ENCODE measurements around the gene ICAM3.

ICAM3 gene

DNA sequence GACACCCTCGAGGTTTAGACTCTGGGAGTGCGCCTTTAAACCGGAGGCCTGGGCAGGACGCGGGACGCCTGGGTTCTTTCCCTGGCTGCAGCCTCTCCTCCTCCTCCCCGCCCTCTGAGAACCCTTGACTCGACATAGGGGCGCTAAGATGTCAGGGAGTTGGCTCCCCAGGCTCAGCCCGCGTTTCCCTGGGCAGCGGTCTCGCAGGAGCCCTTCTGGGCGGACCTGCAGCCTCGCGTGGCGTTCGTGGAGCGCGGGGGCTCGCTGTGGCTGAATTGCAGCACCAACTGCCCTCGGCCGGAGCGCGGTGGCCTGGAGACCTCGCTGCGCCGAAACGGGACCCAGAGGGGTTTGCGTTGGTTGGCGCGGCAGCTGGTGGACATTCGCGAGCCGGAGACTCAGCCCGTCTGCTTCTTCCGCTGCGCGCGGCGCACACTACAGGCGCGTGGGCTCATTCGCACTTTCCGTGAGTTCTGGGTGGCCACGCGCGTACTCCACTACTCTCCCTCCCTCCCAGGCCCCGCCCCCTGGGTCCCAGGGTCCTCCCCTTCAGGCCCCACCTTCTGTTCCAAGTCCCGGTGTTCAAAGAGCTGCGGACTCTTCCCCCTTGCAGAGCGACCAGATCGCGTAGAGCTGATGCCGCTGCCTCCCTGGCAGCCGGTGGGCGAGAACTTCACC lies 48.4 kb downstream of the ICAM3 start:
- no peak for DNase-seq

DNA sequence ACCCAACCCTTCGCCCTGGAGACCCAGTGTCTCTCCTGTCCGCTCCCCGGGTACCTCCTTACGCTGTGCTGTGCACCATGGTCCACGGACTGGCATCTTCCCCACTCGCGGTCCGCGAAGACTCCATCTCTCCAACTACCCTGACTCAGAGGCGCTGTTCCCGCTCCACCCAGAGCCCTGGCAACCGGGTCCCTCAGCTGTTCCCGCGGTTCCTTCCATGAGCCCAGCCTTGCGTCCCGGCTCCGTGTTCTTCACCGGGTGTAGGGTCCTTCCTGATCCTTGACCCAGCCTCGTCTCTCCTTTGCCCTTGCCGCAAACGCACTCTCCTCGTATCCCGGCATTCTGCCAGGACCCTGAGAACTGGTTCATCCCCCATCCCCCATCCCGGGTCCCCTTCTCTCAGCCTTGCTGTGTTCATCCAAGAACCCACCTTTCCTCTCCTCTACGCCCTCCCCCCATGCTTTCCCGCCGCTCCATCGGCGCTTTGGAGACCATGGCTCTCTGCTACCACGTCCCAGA lies 49.0 kb downstream of the ICAM3 start:
- DNase-seq: no peak

DNA sequence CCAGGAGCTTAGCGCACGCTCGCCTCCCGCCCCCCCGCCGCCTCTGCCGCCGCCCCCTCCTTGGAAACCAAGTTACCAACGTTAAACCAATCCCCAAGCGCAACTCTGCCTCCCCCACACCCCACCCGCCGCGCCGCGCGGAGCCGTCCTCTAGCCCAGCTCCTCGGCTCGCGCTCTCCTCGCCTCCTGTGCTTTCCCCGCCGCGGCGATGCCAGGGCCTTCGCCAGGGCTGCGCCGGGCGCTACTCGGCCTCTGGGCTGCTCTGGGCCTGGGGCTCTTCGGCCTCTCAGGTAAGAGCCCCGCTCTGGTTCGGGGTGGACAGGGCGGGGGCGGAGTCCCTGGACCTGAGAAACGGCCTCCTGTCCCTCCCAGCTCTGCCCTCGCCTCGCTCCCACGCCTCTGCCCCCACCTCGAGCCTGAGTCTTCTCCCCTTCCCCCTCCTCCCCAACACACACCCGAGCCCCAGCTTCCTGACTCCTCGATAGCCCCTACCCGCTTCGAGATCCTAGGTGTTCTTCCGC lies 49.5 kb downstream of the ICAM3 start, which contains the start of gene ICAM5:
ICAM5 (plus strand) TSS at position 117 of the 521 bp plus-strand sequence; CDS start at position 209, 92 bp downstream.
- DNase-seq: no peak

DNA sequence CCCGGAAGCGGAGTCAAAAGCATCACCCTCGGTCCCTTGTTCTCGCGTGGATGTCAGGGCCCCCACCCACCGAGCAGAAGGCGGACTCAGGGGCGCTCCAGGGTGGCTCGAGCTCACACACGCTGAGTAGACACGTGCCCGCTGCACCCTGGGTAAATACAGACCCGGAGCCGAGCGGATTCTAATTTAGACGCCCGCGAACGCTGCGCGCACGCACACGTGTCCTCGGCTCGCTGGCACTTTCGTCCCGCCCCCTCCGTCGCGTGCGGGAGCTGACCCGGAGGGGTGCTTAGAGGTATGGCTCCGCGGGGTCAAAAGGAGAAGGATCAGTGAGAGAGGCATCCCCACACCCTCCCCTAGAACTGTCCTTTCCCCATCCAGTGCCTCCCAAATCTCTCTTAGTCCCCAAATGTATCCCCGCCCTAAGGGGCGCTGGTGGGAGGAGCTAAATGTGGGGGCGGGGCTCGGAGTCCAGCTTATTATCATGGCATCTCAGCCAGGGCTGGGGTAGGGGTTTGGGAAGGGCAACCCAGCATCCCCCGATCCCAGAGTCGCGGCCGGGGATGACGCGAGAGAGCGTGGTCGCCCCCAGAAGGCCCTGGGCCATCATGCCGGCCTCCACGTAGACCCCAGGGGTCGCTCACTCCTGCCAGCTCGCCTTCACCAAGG lies 50.1 kb downstream of the ICAM3 start:
- peak; percentile 39 for DNase-seq

DNA sequence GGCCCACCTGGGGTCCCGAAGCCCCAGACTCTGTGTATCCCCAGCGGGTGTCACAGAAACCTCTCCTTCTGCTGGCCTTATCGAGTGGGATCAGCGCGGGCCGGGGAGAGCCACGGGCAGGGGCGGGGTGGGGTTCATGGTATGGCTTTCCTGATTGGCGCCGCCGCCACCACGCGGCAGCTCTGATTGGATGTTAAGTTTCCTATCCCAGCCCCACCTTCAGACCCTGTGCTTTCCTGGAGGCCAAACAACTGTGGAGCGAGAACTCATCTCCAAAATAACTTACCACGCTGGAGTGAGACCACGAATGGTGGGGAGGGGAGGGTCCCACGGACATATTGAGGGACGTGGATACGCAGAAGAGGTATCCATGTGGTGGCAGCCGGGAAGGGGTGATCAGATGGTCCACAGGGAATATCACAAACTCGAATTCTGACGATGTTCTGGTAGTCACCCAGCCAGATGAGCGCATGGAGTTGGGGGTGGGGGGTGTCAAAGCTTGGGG lies 50.7 kb downstream of the ICAM3 start:
- DNase-seq: peak; percentile 11

DNA sequence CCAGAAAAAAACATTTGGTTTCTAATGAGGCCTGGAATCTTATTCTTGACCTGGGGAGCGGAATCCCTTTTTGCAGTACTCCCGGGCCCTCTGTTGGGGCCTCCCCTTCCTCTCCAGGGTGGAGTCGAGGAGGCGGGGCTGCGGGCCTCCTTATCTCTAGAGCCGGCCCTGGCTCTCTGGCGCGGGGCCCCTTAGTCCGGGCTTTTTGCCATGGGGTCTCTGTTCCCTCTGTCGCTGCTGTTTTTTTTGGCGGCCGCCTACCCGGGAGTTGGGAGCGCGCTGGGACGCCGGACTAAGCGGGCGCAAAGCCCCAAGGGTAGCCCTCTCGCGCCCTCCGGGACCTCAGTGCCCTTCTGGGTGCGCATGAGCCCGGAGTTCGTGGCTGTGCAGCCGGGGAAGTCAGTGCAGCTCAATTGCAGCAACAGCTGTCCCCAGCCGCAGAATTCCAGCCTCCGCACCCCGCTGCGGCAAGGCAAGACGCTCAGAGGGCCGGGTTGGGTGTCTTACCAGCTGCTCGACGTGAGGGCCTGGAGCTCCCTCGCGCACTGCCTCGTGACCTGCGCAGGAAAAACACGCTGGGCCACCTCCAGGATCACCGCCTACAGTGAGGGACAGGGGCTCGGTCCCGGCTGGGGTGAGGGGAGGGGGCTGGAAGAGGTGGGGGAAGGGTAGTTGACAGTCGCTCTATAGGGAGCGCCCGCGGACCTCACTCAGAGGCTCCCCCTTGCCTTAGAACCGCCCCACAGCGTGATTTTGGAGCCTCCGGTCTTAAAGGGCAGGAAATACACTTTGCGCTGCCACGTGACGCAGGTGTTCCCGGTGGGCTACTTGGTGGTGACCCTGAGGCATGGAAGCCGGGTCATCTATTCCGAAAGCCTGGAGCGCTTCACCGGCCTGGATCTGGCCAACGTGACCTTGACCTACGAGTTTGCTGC lies 52.4 kb downstream of the ICAM3 start, which contains the start of gene ICAM4:
ICAM4 (plus strand) TSS at position 153 of the 935 bp plus-strand sequence; CDS start at position 211, 58 bp downstream.
- DNase-seq: no peak

DNA sequence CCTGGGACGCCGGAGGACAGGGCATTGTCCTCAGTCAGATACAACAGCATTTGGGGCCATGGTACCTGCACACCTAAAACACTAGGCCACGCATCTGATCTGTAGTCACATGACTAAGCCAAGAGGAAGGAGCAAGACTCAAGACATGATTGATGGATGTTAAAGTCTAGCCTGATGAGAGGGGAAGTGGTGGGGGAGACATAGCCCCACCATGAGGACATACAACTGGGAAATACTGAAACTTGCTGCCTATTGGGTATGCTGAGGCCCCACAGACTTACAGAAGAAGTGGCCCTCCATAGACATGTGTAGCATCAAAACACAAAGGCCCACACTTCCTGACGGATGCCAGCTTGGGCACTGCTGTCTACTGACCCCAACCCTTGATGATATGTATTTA lies 54.0 kb downstream of the ICAM3 start:
- DNase-seq: no peak

DNA sequence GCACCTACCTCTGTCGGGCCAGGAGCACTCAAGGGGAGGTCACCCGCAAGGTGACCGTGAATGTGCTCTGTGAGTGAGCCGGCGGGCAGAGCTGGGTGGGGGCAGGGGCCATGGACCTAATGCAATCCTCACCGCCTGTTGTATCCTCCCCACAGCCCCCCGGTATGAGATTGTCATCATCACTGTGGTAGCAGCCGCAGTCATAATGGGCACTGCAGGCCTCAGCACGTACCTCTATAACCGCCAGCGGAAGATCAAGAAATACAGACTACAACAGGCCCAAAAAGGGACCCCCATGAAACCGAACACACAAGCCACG lies 54.5 kb downstream of the ICAM3 start:
- no peak for DNase-seq

DNA sequence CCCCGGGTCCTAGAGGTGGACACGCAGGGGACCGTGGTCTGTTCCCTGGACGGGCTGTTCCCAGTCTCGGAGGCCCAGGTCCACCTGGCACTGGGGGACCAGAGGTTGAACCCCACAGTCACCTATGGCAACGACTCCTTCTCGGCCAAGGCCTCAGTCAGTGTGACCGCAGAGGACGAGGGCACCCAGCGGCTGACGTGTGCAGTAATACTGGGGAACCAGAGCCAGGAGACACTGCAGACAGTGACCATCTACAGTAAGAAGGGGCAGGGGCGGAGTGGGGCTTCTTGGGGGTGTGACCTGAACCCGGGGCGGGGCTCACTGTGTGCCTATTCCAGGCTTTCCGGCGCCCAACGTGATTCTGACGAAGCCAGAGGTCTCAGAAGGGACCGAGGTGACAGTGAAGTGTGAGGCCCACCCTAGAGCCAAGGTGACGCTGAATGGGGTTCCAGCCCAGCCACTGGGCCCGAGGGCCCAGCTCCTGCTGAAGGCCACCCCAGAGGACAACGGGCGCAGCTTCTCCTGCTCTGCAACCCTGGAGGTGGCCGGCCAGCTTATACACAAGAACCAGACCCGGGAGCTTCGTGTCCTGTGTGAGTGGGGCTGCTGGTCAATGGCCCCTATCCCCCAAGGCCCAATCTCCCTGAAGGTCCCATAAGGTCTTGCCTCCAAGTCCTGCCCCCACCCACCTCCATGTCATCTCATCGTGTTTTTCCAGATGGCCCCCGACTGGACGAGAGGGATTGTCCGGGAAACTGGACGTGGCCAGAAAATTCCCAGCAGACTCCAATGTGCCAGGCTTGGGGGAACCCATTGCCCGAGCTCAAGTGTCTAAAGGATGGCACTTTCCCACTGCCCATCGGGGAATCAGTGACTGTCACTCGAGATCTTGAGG lies 55.1 kb downstream of the ICAM3 start:
- DNase-seq: no peak

Data from NCI-H748 treated with DMSO at 0.1 percent for 48 hours (cell line).